Lower leg skin (tissue), 4 donors: ENCODE measurements around the gene GSTA1. TPM values are rescaled to one million over a fixed set of nuclear protein-coding genes. Genes with fewer than 3 reads are reported as not detected.
"Not testable (repeated sequence)": the region's sequence is repeated elsewhere in the genome, so short reads cannot be mapped to it uniquely, and the experiment has no call there.

ENCODE experiments used
- DNase-seq, 2 donors: peaks; one replicate each; pipeline ENCODE4 v3.0.0-alpha.2; 2019; ENCODE audit warnings: low spot score in 2 of 2
- H3K4me3 ChIP-seq: fragments of 200-600 bp; sonication (generic); 2 replicates; pipeline ENCODE4 v1.5.1; 2017; ENCODE audit warnings: mild to moderate bottlenecking, low read depth; ENCODE audit not compliant: poor library complexity, severe bottlenecking
- POLR2A ChIP-seq, 2 donors: fragments of 450-650 bp; IDR thresholded peaks; one replicate each; pipeline ENCODE4 v1.6.1; 2016 to 2017; ENCODE audit warnings: antibody characterized with exemption in 2 of 2, mild to moderate bottlenecking in 1 of 2, moderate library complexity in 1 of 2
- WGBS, 2 donors: methylation state at CpG; one replicate each; pipeline ENCODE4 v1.1.5; 2018; 5-methylcytosine and 5-hydroxymethylcytosine counted together
- intact Hi-C: fragments of 100-400 bp; cut with DNase I; formaldehyde crosslinking; loops from one replicate; pipeline ENCODE4 v1.15.0; 2023; ENCODE audit warnings: low total_unique reads
- total RNA-seq, 4 donors: library from RNA; depleted of rRNA; stranded (reverse); fragments of >200 nt; gene quantifications; one replicate each; pipeline ENCODE4 v1.1.0, GENCODE V29; 2016
- TF ChIP-seq, protein P1 (sequence below), 3 donors: fragments of 450-650 bp; IDR thresholded peaks; one replicate each; pipeline ENCODE4 v1.5.1; 2016; ENCODE audit warnings: antibody characterized with exemption in 3 of 3, mild to moderate bottlenecking in 3 of 3, moderate library complexity in 2 of 3

Gene GSTA1
- total RNA-seq, 4 donors from 2014 or later: 1.4 to 2.8 TPM; not detected in 2

- 71 to 79% methylated on average over 6 of the region's 6 CpGs for WGBS, 2 donors
- TF ChIP-seq, protein P1, sequence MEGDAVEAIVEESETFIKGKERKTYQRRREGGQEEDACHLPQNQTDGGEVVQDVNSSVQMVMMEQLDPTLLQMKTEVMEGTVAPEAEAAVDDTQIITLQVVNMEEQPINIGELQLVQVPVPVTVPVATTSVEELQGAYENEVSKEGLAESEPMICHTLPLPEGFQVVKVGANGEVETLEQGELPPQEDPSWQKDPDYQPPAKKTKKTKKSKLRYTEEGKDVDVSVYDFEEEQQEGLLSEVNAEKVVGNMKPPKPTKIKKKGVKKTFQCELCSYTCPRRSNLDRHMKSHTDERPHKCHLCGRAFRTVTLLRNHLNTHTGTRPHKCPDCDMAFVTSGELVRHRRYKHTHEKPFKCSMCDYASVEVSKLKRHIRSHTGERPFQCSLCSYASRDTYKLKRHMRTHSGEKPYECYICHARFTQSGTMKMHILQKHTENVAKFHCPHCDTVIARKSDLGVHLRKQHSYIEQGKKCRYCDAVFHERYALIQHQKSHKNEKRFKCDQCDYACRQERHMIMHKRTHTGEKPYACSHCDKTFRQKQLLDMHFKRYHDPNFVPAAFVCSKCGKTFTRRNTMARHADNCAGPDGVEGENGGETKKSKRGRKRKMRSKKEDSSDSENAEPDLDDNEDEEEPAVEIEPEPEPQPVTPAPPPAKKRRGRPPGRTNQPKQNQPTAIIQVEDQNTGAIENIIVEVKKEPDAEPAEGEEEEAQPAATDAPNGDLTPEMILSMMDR (IDR thresholded peaks at IDR 0.05): no peak
- no peak for TF ChIP-seq POLR2A (IDR thresholded peaks at IDR 0.05)
- DNase-seq: no peak
- no peak overlapping the region for H3K4me3 ChIP-seq
- intact Hi-C loops: no loop called here
Observed at GRCh38 chr6:52760105-52760765, 43.4 kb downstream of the GSTA1 start.

DNA sequence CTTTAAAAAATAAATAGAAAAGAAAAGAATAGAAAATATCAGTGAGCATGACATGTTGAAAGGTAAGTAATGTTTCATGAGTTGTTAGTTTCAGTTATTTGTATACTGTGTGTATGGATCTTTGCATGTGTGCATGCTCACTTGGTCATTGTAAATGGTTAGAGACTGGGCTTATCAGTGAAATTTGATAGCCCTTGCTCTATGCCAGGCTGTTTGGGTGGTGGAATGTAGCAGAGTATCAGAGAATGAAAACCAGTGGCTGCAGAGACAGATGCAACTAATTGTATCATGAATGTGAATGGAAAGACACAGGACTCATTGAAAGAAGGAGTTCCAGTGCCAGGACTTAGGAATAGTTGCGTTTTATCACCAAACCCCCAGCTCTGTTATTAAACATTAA is 44.5 kb downstream of the GSTA1 start:
- no peak overlapping the region for H3K4me3 ChIP-seq
- no peak for DNase-seq
- TF ChIP-seq, protein P1 (IDR thresholded peaks at IDR 0.05): no peak
- TF ChIP-seq POLR2A (IDR thresholded peaks at IDR 0.05): no peak
- intact Hi-C loops: no loop called here
- WGBS, 2 donors: 78 to 91% methylated on average over 1 of the region's 1 CpG

GRCh38 chr6:52757651-52758338 is 45.8 kb downstream of the GSTA1 start:
- DNase-seq, intact Hi-C loops, H3K4me3 ChIP-seq: not testable (repeated sequence)
- 60 to 62% methylated on average over 7 of the region's 7 CpGs for WGBS, 2 donors

GRCh38 chr6:52754443-52754842 is 49.2 kb downstream of the GSTA1 start:
- H3K4me3 ChIP-seq: no peak overlapping the region
- DNase-seq: no peak
- 94 to 95% methylated on average over 3 of the region's 3 CpGs for WGBS, 2 donors
- no peak for TF ChIP-seq POLR2A (IDR thresholded peaks at IDR 0.05)
- TF ChIP-seq, protein P1 (IDR thresholded peaks at IDR 0.05): no peak
- intact Hi-C loops: no loop called here

- H3K4me3 ChIP-seq, intact Hi-C loops, DNase-seq: not testable (repeated sequence)
- WGBS, 2 donors: 84 to 91% methylated on average over 2 of the region's 2 CpGs
Observed at GRCh38 chr6:52753137-52753536, 50.5 kb downstream of the GSTA1 start.

DNA sequence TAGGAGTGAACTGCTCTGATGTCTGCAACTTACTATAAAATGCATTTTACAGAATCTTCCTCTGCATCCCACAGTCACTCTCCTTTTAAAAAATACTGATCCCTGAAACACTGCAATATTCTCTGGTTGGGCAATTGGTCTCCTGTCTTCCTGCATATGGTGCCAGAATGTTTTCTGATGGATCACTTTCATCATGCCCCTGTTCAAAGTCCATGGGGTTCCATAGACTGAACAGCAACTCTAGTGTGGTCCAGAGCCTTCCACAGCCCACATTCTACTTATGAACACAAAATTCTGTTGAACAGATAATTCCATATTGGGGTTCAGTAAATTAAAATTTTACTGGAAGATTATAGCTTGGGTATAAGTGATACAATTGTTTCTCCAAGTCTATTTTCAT is 51.3 kb downstream of the GSTA1 start:
- intact Hi-C loops: no loop called here
- no peak for DNase-seq
- H3K4me3 ChIP-seq: no peak overlapping the region

More for the DNA sequence above, 51.3 kb downstream of the GSTA1 start:
- no peak for TF ChIP-seq POLR2A (IDR thresholded peaks at IDR 0.05)
- TF ChIP-seq, protein P1 (IDR thresholded peaks at IDR 0.05): no peak
